Liver (tissue), 9 donors: ENCODE results near the gene ZNF280A. TPM values are rescaled to one million over a fixed set of nuclear protein-coding genes. Genes with fewer than 3 reads are reported as not detected.

Experiments used
- DNase-seq: peaks from one replicate; pipeline ENCODE4 v3.0.0-alpha.2; 2017; ENCODE audit warnings: low spot score
- H3K27ac ChIP-seq, 2 donors: one replicate each; pipeline ENCODE4 v1.7.0; 2013; ENCODE audit warnings: inconsistent platforms in 2 of 2, low read length in 2 of 2, control low read depth in 1 of 2, low read depth in 1 of 2, mild to moderate bottlenecking in 1 of 2
- H3K27me3 ChIP-seq, 4 donors: one replicate each; pipeline versions ENCODE4 v1.6.1 to v1.7.0; 2013; ENCODE audit warnings: low read length in 3 of 4, inconsistent platforms in 1 of 4, mild to moderate bottlenecking in 1 of 4, moderate library complexity in 1 of 4; ENCODE audit not compliant: control insufficient read depth in 4 of 4, insufficient read depth in 4 of 4
- H3K36me3 ChIP-seq, 4 donors: one replicate each; pipeline versions ENCODE4 v1.6.1 to v1.7.0; 2013; ENCODE audit warnings: low read length in 3 of 4, mild to moderate bottlenecking in 3 of 4, low read depth in 1 of 4, moderate library complexity in 1 of 4; ENCODE audit not compliant: control insufficient read depth in 4 of 4, insufficient read depth in 3 of 4
- H3K4me1 ChIP-seq, 4 donors: one replicate each; pipeline versions ENCODE4 v1.6.1 to v1.7.0; 2013; ENCODE audit warnings: low read length in 3 of 4, mild to moderate bottlenecking in 3 of 4, moderate library complexity in 1 of 4; ENCODE audit not compliant: control insufficient read depth in 4 of 4, insufficient read depth in 4 of 4
- H3K4me3 ChIP-seq, 3 donors: one replicate each; pipeline versions ENCODE4 v1.6.1 to v1.7.0; 2013; ENCODE audit warnings: low read length in 3 of 3, control low read depth in 1 of 3, low read depth in 1 of 3, mild to moderate bottlenecking in 1 of 3
- H3K9ac ChIP-seq, 2 donors: one replicate each; pipeline ENCODE4 v1.7.0; 2013; ENCODE audit warnings: low read length in 2 of 2, mild to moderate bottlenecking in 2 of 2, moderate library complexity in 2 of 2, control low read depth in 1 of 2, low read depth in 1 of 2
- H3K9me3 ChIP-seq, 4 donors: one replicate each; pipeline versions ENCODE4 v1.6.1 to v1.7.0; 2013; ENCODE audit warnings: low read length in 3 of 4; ENCODE audit not compliant: control insufficient read depth in 4 of 4
- CTCF ChIP-seq: fragments of 150-350 bp; IDR thresholded peaks from 2 replicates; pipeline ENCODE4 v1.5.1; 2017; ENCODE audit warnings: improper control_type of control experiment, low read depth, low read length; ENCODE audit not compliant: missing input control
- EGR1 ChIP-seq, 2 donors: IDR thresholded peaks; 2 replicates each; pipeline ENCODE4 v1.6.1; 2016 to 2018; ENCODE audit warnings: antibody characterized with exemption in 2 of 2, low read depth in 2 of 2
- FOXA1 ChIP-seq: IDR thresholded peaks from 2 replicates; pipeline ENCODE4 v1.6.1; 2016; ENCODE audit warnings: antibody characterized with exemption
- FOXA2 ChIP-seq: IDR thresholded peaks from 2 replicates; pipeline ENCODE4 v1.6.1; 2016; ENCODE audit warnings: antibody characterized with exemption
- GABPA ChIP-seq, 2 donors: IDR thresholded peaks in 1 of 2; conservative IDR thresholded peaks in 1 of 2; 2 replicates each; pipeline ENCODE4 v1.6.1; 2016; ENCODE audit warnings: antibody characterized with exemption in 2 of 2, mild to moderate bottlenecking in 1 of 2, moderate library complexity in 1 of 2
- HNF4A ChIP-seq, 2 donors: conservative IDR thresholded peaks; 2 replicates each; pipeline ENCODE4 v1.6.1; 2016; ENCODE audit warnings: antibody characterized with exemption in 2 of 2, mild to moderate bottlenecking in 2 of 2
- JUND ChIP-seq, 2 donors: IDR thresholded peaks; 2 replicates each; pipeline ENCODE4 v1.6.1; 2016; ENCODE audit warnings: antibody characterized with exemption in 2 of 2
- NR2F2 ChIP-seq: IDR thresholded peaks from 2 replicates; pipeline ENCODE4 v1.6.1; 2016; ENCODE audit warnings: antibody characterized with exemption
- RXRA ChIP-seq, 2 donors: IDR thresholded peaks; 2 replicates each; pipeline ENCODE4 v1.6.1; 2017 to 2018; ENCODE audit warnings: antibody characterized with exemption in 2 of 2, mild to moderate bottlenecking in 1 of 2
- SP1 ChIP-seq: IDR thresholded peaks from 2 replicates; pipeline ENCODE4 v1.6.1; 2018; ENCODE audit warnings: antibody characterized with exemption, mild to moderate bottlenecking
- TAF1 ChIP-seq: conservative IDR thresholded peaks from 2 replicates; pipeline ENCODE4 v1.6.1; 2016; ENCODE audit warnings: antibody characterized with exemption, mild to moderate bottlenecking
- YY1 ChIP-seq: IDR thresholded peaks from 2 replicates; pipeline ENCODE4 v1.6.1; 2016; ENCODE audit warnings: antibody characterized with exemption, mild to moderate bottlenecking
- WGBS: extraction: QIAGEN DNeasy Blood & Tissue Kit; methylation state at CpG from one replicate; pipeline ENCODE4 v1.1.7; 2013; 5-methylcytosine and 5-hydroxymethylcytosine counted together
- polyA plus RNA-seq, 2 donors: library from polyadenylated mRNA; stranded (reverse) in 1 of 2; unstranded in 1 of 2; fragments of 200-250 nt in 1 of 2; fragments of >200 nt in 1 of 2; fragmentation: Nextera tagmentation in 1 of 2; extraction: Ambion mirVana in 1 of 2; gene quantifications; one replicate each; pipeline versions ENCODE4 v1.2.1 to v1.2.3, GENCODE V29; 2013 to 2015
- total RNA-seq, 2 donors: library from RNA; depleted of rRNA; stranded (reverse); fragments of >200 nt; gene quantifications; one replicate each; pipeline ENCODE4 v1.2.3, GENCODE V29; 2014
- TF ChIP-seq, protein P1 (sequence below): IDR thresholded peaks from 2 replicates; pipeline ENCODE4 v1.6.1; 2016; ENCODE audit warnings: antibody characterized with exemption
- TF ChIP-seq, protein P2 (sequence below): IDR thresholded peaks from 2 replicates; pipeline ENCODE4 v1.6.1; 2016; ENCODE audit warnings: antibody characterized with exemption, mild to moderate bottlenecking
- TF ChIP-seq, protein P3 (sequence below): IDR thresholded peaks from 2 replicates; pipeline ENCODE4 v1.6.1; 2016; ENCODE audit warnings: antibody characterized with exemption
- donor health status: healthy.
- donor health status: healthy.
- donor health status: healthy.
- donor health status: healthy.
- donor health status: healthy.

Gene ZNF280A
- total and polyA plus RNA-seq, 4 donors: not detected

GRCh38 chr22:22548317-22548716 lies 28.2 kb upstream of the ZNF280A start:
- H3K4me3 ChIP-seq: no peak overlapping the region
- H3K9me3 ChIP-seq: no peaks in the 10 kb centered on the region
- peaks cover 0 to 2% (median 0%) of the 10 kb centered on the region in 4 donors for H3K27me3 ChIP-seq
- no peaks in the 10 kb centered on the region for H3K36me3 ChIP-seq
- H3K27ac ChIP-seq: no peak overlapping the region
- DNase-seq: no peak
- H3K9ac ChIP-seq: no peak overlapping the region
- no peak for TF ChIP-seq FOXA2
- no peak for TF ChIP-seq EGR1 (IDR thresholded peaks at IDR 0.05; ENCODE audit: low read depth in 2 of 2)
- no peak for TF ChIP-seq YY1
- TF ChIP-seq, protein P1, sequence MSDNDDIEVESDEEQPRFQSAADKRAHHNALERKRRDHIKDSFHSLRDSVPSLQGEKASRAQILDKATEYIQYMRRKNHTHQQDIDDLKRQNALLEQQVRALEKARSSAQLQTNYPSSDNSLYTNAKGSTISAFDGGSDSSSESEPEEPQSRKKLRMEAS: no peak
- TF ChIP-seq HNF4A (conservative IDR thresholded peaks at IDR 0.05): no peak
- TF ChIP-seq CTCF: no peak
- no peak for TF ChIP-seq TAF1
- no peak for TF ChIP-seq RXRA (IDR thresholded peaks at IDR 0.05)
- 72% methylated on average over 9 of the region's 9 CpGs for WGBS
- no peaks in the 10 kb centered on the region for H3K4me1 ChIP-seq

GRCh38 chr22:22547692-22548300 lies 27.7 kb upstream of the ZNF280A start:
- Histone ChIP-seq H3K9me3 (no peaks in the 10 kb centered on the region), H3K36me3 (no peaks in the 10 kb centered on the region), H3K4me1 (no peaks in the 10 kb centered on the region), H3K4me3 (no peak overlapping the region), H3K27me3 (peaks cover 0 to 2% (median 0%) of the 10 kb centered on the region in 4 donors), H3K9ac (no peak overlapping the region), H3K27ac (no peak overlapping the region)
- 52% methylated on average over 3 of the region's 3 CpGs for WGBS
- DNase-seq: no peak
- TF ChIP-seq GABPA (IDR thresholded peaks at IDR 0.05 in 1 of 2, conservative IDR thresholded peaks at IDR 0.05 in 1 of 2): no peak
- TF ChIP-seq EGR1 (IDR thresholded peaks at IDR 0.05; ENCODE audit: low read depth in 2 of 2): no peak
- TF ChIP-seq, protein P2, sequence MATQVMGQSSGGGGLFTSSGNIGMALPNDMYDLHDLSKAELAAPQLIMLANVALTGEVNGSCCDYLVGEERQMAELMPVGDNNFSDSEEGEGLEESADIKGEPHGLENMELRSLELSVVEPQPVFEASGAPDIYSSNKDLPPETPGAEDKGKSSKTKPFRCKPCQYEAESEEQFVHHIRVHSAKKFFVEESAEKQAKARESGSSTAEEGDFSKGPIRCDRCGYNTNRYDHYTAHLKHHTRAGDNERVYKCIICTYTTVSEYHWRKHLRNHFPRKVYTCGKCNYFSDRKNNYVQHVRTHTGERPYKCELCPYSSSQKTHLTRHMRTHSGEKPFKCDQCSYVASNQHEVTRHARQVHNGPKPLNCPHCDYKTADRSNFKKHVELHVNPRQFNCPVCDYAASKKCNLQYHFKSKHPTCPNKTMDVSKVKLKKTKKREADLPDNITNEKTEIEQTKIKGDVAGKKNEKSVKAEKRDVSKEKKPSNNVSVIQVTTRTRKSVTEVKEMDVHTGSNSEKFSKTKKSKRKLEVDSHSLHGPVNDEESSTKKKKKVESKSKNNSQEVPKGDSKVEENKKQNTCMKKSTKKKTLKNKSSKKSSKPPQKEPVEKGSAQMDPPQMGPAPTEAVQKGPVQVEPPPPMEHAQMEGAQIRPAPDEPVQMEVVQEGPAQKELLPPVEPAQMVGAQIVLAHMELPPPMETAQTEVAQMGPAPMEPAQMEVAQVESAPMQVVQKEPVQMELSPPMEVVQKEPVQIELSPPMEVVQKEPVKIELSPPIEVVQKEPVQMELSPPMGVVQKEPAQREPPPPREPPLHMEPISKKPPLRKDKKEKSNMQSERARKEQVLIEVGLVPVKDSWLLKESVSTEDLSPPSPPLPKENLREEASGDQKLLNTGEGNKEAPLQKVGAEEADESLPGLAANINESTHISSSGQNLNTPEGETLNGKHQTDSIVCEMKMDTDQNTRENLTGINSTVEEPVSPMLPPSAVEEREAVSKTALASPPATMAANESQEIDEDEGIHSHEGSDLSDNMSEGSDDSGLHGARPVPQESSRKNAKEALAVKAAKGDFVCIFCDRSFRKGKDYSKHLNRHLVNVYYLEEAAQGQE: no peak
- no peak for TF ChIP-seq SP1
- no peak for TF ChIP-seq NR2F2
- TF ChIP-seq, protein P3, sequence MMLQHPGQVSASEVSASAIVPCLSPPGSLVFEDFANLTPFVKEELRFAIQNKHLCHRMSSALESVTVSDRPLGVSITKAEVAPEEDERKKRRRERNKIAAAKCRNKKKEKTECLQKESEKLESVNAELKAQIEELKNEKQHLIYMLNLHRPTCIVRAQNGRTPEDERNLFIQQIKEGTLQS: no peak
- no peak for TF ChIP-seq FOXA1
- no peak for TF ChIP-seq YY1
- no peak for TF ChIP-seq JUND (IDR thresholded peaks at IDR 0.05)
